ENCODE data around the gene SLC25A17.
A peak's percentile ranks its signal among the peaks of the same experiment; 100 is the strongest.

Gene SLC25A17

GRCh38 chr22:40808018-40808841, 10.9 kb downstream of the SLC25A17 start:
- H3K36me3 ChIP-seq (ENCODE audit: insufficient read depth, low read length), result peaks cover 16% of the 10 kb centered on the region
- H3K27ac ChIP-seq, result peak overlapping the region; percentile 87
- peak overlapping the region; percentile 28 for H3K9ac ChIP-seq (ENCODE audit: insufficient read length)
- no peaks in the 10 kb centered on the region for H3K9me3 ChIP-seq (ENCODE audit: low read depth, low read length)
- TF ChIP-seq FOXP2 (optimal IDR thresholded peaks at IDR 0.05; ENCODE audit: control extremely low read depth, extremely low read length, insufficient read depth) (no peak), EZH2 (IDR thresholded peaks at IDR 0.05) (no peak), POLR2AphosphoS5 (IDR thresholded peaks at IDR 0.05; ENCODE audit: borderline replicate concordance, low read depth, low read length) (no peak)
- no peak for DNase-seq (ENCODE audit: low read depth, low spot score)
- H3K4me3 ChIP-seq, result peak overlapping the region; percentile 51

- DNase-seq (ENCODE audit: low read depth, low spot score), result no peak
- Histone ChIP-seq H3K9ac (ENCODE audit: insufficient read length) (no peak overlapping the region), H3K4me3 (no peak overlapping the region), H3K9me3 (ENCODE audit: low read depth, low read length) (no peaks in the 10 kb centered on the region), H3K27ac (no peak overlapping the region), H3K36me3 (ENCODE audit: insufficient read depth, low read length) (peaks cover 16% of the 10 kb centered on the region)
- TF ChIP-seq FOXP2 (optimal IDR thresholded peaks at IDR 0.05; ENCODE audit: control extremely low read depth, extremely low read length, insufficient read depth) (no peak), EZH2 (IDR thresholded peaks at IDR 0.05) (no peak), POLR2AphosphoS5 (IDR thresholded peaks at IDR 0.05; ENCODE audit: borderline replicate concordance, low read depth, low read length) (no peak)
These were observed 12.4 kb downstream of the SLC25A17 start for GRCh38 chr22:40806711-40807110.

GRCh38 chr22:40805699-40806203, 13.4 kb downstream of the SLC25A17 start:
- TF ChIP-seq EZH2 (IDR thresholded peaks at IDR 0.05), result no peak
- TF ChIP-seq FOXP2 (optimal IDR thresholded peaks at IDR 0.05; ENCODE audit: control extremely low read depth, extremely low read length, insufficient read depth), result no peak
- no peak for TF ChIP-seq POLR2AphosphoS5 (IDR thresholded peaks at IDR 0.05; ENCODE audit: borderline replicate concordance, low read depth, low read length)
- H3K9me3 ChIP-seq (ENCODE audit: low read depth, low read length), result no peaks in the 10 kb centered on the region

GRCh38 chr22:40805239-40805638, 13.9 kb downstream of the SLC25A17 start:
- DNase-seq (ENCODE audit: low read depth, low spot score), result no peak
- peaks cover 16% of the 10 kb centered on the region for H3K36me3 ChIP-seq (ENCODE audit: insufficient read depth, low read length)
- no peak overlapping the region for H3K9ac ChIP-seq (ENCODE audit: insufficient read length)
- TF ChIP-seq FOXP2 (optimal IDR thresholded peaks at IDR 0.05; ENCODE audit: control extremely low read depth, extremely low read length, insufficient read depth) (no peak), POLR2AphosphoS5 (IDR thresholded peaks at IDR 0.05; ENCODE audit: borderline replicate concordance, low read depth, low read length) (no peak), EZH2 (IDR thresholded peaks at IDR 0.05) (no peak)
- H3K27ac ChIP-seq, result no peak overlapping the region
- no peaks in the 10 kb centered on the region for H3K9me3 ChIP-seq (ENCODE audit: low read depth, low read length)
- no peak overlapping the region for H3K4me3 ChIP-seq

More at GRCh38 chr22:40805699-40806203, 13.4 kb downstream of the SLC25A17 start:
- H3K27ac ChIP-seq, result no peak overlapping the region
- no peak overlapping the region for H3K4me3 ChIP-seq
- no peak overlapping the region for H3K9ac ChIP-seq (ENCODE audit: insufficient read length)
- H3K36me3 ChIP-seq (ENCODE audit: insufficient read depth, low read length), result peaks cover 16% of the 10 kb centered on the region
- no peak for DNase-seq (ENCODE audit: low read depth, low spot score)

DNA sequence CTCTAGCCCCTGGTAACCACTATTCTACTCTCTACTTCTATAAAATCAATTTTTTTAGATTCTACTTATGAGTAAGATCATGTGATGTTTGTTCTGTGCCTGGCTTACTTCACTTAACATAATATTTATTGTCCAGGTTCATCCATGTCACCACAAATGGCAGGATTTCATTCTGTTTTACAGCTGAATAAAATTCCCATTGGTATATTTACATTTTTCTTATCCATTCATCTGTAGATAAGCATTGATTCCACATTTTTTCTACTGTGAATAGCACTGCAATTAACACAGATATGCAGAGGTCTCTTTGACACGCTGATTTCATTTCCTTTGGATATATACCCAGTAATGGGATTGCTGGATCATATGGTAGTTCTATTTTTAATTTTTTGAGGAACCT, 15.8 kb downstream of the SLC25A17 start:
- DNase-seq (ENCODE audit: low read depth, low spot score), result no peak
- Histone ChIP-seq H3K9ac (ENCODE audit: insufficient read length) (no peak overlapping the region), H3K36me3 (ENCODE audit: insufficient read depth, low read length) (peaks cover 16% of the 10 kb centered on the region), H3K9me3 (ENCODE audit: low read depth, low read length) (no peaks in the 10 kb centered on the region), H3K4me3 (no peak overlapping the region), H3K27ac (no peak overlapping the region)
- TF ChIP-seq FOXP2 (optimal IDR thresholded peaks at IDR 0.05; ENCODE audit: control extremely low read depth, extremely low read length, insufficient read depth) (no peak), POLR2AphosphoS5 (IDR thresholded peaks at IDR 0.05; ENCODE audit: borderline replicate concordance, low read depth, low read length) (no peak), EZH2 (IDR thresholded peaks at IDR 0.05) (no peak)

DNA sequence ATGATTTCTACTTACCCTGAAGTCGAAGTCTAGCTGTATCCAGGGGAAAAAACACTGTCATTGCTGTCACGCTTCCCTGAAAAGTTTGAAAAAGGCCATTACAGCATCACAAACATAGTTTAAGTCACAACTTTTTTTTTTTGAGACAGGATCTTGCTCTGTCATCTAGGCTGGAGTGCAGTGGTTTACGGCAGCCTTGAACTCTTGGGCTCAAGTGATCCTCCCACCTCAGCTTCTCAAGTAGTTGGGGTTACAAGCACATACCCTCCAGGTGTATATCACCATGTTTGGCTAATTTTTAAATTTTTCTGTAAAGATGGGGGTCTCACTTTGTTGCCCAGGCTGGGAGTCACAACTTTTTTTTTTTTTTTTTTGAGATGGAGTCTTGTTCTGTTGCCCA, 20.1 kb downstream of the SLC25A17 start:
- Histone ChIP-seq H3K36me3 (ENCODE audit: insufficient read depth, low read length) (no peaks in the 10 kb centered on the region; the same call in 1 of the 2 replicates), H3K4me3 (no peak overlapping the region), H3K9me3 (ENCODE audit: low read depth, low read length) (no peaks in the 10 kb centered on the region), H3K9ac (ENCODE audit: insufficient read length) (no peak overlapping the region), H3K27ac (no peak overlapping the region)
- no peak for DNase-seq (ENCODE audit: low read depth, low spot score)
- TF ChIP-seq FOXP2 (optimal IDR thresholded peaks at IDR 0.05; ENCODE audit: control extremely low read depth, extremely low read length, insufficient read depth) (no peak), POLR2AphosphoS5 (IDR thresholded peaks at IDR 0.05; ENCODE audit: borderline replicate concordance, low read depth, low read length) (no peak), EZH2 (IDR thresholded peaks at IDR 0.05) (no peak)

GRCh38 chr22:40797427-40797826, 21.7 kb downstream of the SLC25A17 start:
- no peak overlapping the region for H3K9ac ChIP-seq (ENCODE audit: insufficient read length)
- TF ChIP-seq FOXP2 (optimal IDR thresholded peaks at IDR 0.05; ENCODE audit: control extremely low read depth, extremely low read length, insufficient read depth) (no peak), POLR2AphosphoS5 (IDR thresholded peaks at IDR 0.05; ENCODE audit: borderline replicate concordance, low read depth, low read length) (no peak), EZH2 (IDR thresholded peaks at IDR 0.05) (no peak)
- no peak overlapping the region for H3K4me3 ChIP-seq
- H3K36me3 ChIP-seq (ENCODE audit: insufficient read depth, low read length), result peaks cover 7% of the 10 kb centered on the region
- H3K27ac ChIP-seq, result peak overlapping the region; percentile 48; the same call in 1 of the 2 replicates
- no peaks in the 10 kb centered on the region for H3K9me3 ChIP-seq (ENCODE audit: low read depth, low read length)
- no peak for DNase-seq (ENCODE audit: low read depth, low spot score)

DNA sequence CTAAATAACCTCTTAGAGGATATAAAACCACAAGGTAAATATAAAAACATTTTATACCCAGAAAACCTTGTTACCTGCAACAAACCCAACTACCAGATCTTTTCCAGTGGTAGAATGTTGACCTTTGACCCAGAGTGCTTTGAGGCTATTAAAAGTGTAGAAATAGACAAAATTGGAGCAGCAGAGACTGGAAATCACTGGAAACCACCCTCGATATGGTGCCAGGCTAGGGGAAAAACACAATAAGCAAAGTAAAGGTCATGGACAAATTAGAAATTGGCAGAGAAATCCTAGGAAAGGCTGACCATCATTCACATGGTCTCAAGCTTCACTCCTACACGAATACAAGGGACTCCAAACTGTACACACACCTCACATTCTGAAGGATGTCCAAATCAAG, 26.7 kb downstream of the SLC25A17 start:
- no peak overlapping the region for H3K4me3 ChIP-seq
- peak overlapping the region; percentile 90 for H3K27ac ChIP-seq
- no peak overlapping the region for H3K9ac ChIP-seq (ENCODE audit: insufficient read length)
- DNase-seq (ENCODE audit: low read depth, low spot score), result no peak
- TF ChIP-seq POLR2AphosphoS5 (IDR thresholded peaks at IDR 0.05; ENCODE audit: borderline replicate concordance, low read depth, low read length) (no peak), FOXP2 (optimal IDR thresholded peaks at IDR 0.05; ENCODE audit: control extremely low read depth, extremely low read length, insufficient read depth) (no peak), EZH2 (IDR thresholded peaks at IDR 0.05) (no peak)
- no peaks in the 10 kb centered on the region for H3K9me3 ChIP-seq (ENCODE audit: low read depth, low read length)
- H3K36me3 ChIP-seq (ENCODE audit: insufficient read depth, low read length), result peaks cover 22% of the 10 kb centered on the region

Measured in SK-N-MC (cell line).